Activated naive CD4-positive, alpha-beta T cell treated with anti-CD3 and anti-CD28 coated beads for 36 hours (primary cell): ENCODE measurements around the gene ARHGAP18. TPM values are rescaled to one million over a fixed set of nuclear protein-coding genes. Genes with fewer than 3 reads are reported as not detected.

ENCODE experiments used
- CTCF ChIA-PET: fragments of 350-600 bp; sonication (Branson Sonifier 250); formaldehyde crosslinking; loops from one replicate; lab custom pipeline; 2021; ENCODE audit warnings: antibody characterized with exemption; lab: Charles Lee
- DNase-seq: peaks from one replicate; pipeline ENCODE4 v3.0.0-alpha.2; 2020
- H3K27ac Mint-ChIP-seq: one replicate; pipeline ENCODE4 v1.8.0; 2021; ENCODE audit warnings: mild to moderate bottlenecking, mixed read lengths
- H3K27me3 Mint-ChIP-seq: one replicate; pipeline ENCODE4 v1.8.0; 2021; ENCODE audit warnings: low read depth, mixed read lengths
- H3K36me3 Mint-ChIP-seq: one replicate; pipeline ENCODE4 v1.8.0; 2021; ENCODE audit warnings: low read depth, mixed read lengths
- H3K4me1 Mint-ChIP-seq: one replicate; pipeline ENCODE4 v1.8.0; 2021; ENCODE audit warnings: low read depth, mixed read lengths
- H3K4me3 Mint-ChIP-seq: one replicate; pipeline ENCODE4 v1.8.0; 2021; ENCODE audit warnings: mild to moderate bottlenecking, moderate library complexity, mixed read lengths
- H3K9me3 Mint-ChIP-seq: one replicate; pipeline ENCODE4 v1.8.0; 2021; ENCODE audit warnings: mixed read lengths
- intact Hi-C: fragments of 100-400 bp; cut with micrococcal nuclease; formaldehyde crosslinking; loops from one replicate; pipeline ENCODE4 v1.15.1; 2023
- total RNA-seq, 2 experiments: library from RNA; stranded (reverse); gene quantifications; one replicate each; pipeline ENCODE4 v1.2.3, GENCODE V29; 2021

ARHGAP18 gene
- total RNA-seq, 2 experiments from 2014 or later: 3.2 to 3.7 TPM

DNA sequence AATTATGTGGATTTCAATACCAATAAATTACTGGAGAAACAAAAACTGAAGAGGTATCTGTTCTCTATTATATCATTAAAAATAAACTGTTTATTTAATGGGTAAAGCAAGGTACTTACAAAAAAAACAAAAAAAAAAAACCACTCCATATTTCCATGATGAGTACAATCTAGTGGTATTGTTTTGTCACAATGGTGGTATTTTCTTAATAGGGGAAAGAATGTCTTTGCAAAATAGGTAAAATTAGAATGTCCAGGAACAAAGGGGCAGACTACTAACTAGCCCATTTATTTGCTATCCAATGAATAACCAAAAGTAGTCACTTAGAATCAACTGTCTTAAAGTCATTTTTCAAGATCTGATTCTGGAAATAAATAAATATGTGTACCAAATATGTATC lies 92.0 kb downstream of the ARHGAP18 start:
- no peak overlapping the region for H3K27ac Mint-ChIP-seq
- CTCF ChIA-PET: no interaction called here
- no peaks in the 10 kb centered on the region for H3K9me3 Mint-ChIP-seq
- H3K4me1 Mint-ChIP-seq: no peaks in the 10 kb centered on the region
- no peaks in the 10 kb centered on the region for H3K27me3 Mint-ChIP-seq
- H3K36me3 Mint-ChIP-seq: no peaks in the 10 kb centered on the region
- no peak overlapping the region for H3K4me3 Mint-ChIP-seq
- intact Hi-C loops: no loop called here
- no peak for DNase-seq

DNA sequence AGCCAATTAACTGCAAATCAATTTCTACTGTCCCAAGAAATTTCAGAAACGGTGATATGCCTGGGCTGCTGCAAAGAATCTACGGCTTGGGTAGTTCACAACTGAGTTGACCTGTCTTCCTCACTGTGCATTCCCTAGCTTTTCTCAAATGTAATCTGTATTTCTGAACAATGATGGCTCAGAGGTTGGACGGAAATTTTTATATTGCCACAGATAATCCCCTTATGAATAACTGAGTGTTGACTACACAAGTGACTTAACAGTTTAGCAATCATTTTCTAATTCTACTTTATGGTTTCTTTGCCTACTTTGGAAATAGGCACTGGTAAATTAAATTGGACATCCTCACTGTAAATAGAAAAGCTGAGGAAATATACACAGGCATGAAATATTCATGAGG lies 94.5 kb downstream of the ARHGAP18 start:
- no peak for DNase-seq
- H3K27ac Mint-ChIP-seq: no peak overlapping the region
- intact Hi-C loops: no loop called here
- CTCF ChIA-PET: no interaction called here
- no peaks in the 10 kb centered on the region for H3K27me3 Mint-ChIP-seq
- no peak overlapping the region for H3K4me3 Mint-ChIP-seq
- no peaks in the 10 kb centered on the region for H3K36me3 Mint-ChIP-seq
- no peaks in the 10 kb centered on the region for H3K9me3 Mint-ChIP-seq
- H3K4me1 Mint-ChIP-seq: no peaks in the 10 kb centered on the region

- no peak for DNase-seq
- H3K9me3 Mint-ChIP-seq: no peaks in the 10 kb centered on the region
- intact Hi-C loops: no loop called here
- no peaks in the 10 kb centered on the region for H3K36me3 Mint-ChIP-seq
- no peak overlapping the region for H3K27ac Mint-ChIP-seq
- H3K27me3 Mint-ChIP-seq: no peaks in the 10 kb centered on the region
- CTCF ChIA-PET: no interaction called here
- no peak overlapping the region for H3K4me3 Mint-ChIP-seq
- H3K4me1 Mint-ChIP-seq: no peaks in the 10 kb centered on the region
Observed at GRCh38 chr6:129615020-129615419, 95.0 kb downstream of the ARHGAP18 start.

DNA sequence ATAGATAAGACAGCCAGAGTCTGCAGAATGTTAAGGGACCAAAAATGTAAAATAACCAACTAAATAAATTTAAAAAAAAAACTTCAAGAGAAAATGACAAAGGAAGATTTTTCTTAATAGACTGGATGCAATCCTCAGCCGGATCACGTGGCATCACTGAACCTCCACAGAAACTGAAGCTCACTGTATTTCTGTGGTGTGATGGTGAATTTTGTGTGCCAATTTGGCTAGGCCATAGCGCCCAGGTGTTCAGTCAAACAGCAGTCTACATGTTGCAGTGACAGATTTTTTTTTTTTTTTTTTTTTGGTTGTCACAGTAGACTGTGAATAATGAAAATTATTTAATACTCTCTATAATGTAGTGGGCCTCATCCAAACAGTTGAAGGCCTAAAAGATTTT lies 95.5 kb downstream of the ARHGAP18 start:
- Mint-ChIP-seq H3K4me3 (no peak overlapping the region), H3K36me3 (no peaks in the 10 kb centered on the region), H3K9me3 (no peaks in the 10 kb centered on the region), H3K27me3 (no peaks in the 10 kb centered on the region), H3K4me1 (no peaks in the 10 kb centered on the region), H3K27ac (no peak overlapping the region)
- intact Hi-C loops: no loop called here
- no peak for DNase-seq
- CTCF ChIA-PET: interaction anchor here (0.6 to 1.0 kb wide), 2 partner anchors 17 to 145 kb away, joined by 3 to 5 read pairs; no protein-coding TSS in a partner anchor

DNA sequence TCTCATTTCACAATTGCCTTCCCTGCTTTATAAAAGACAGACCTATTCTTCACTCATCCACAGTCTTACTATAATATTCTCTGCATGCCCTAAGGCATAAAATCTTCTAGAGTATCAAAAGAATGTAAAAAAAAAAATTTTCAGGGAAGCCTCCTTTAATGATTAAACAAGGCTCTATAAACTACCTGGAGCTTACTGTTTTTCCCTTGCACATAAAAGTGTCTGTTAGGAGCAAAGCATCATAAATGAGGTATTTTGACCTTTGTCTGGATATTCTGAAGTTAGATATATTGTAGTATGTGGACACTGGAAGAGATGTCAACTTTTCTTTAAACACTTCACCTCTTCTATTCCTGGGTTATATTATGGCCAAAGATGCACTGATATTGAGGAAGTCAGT lies 97.5 kb downstream of the ARHGAP18 start:
- intact Hi-C loops: no loop called here
- H3K27me3 Mint-ChIP-seq: no peaks in the 10 kb centered on the region
- H3K4me1 Mint-ChIP-seq: peaks cover 2% of the 10 kb centered on the region
- no peaks in the 10 kb centered on the region for H3K9me3 Mint-ChIP-seq
- CTCF ChIA-PET: no interaction called here
- H3K36me3 Mint-ChIP-seq: no peaks in the 10 kb centered on the region
- DNase-seq: no peak
- no peak overlapping the region for H3K4me3 Mint-ChIP-seq
- no peak overlapping the region for H3K27ac Mint-ChIP-seq

- CTCF ChIA-PET: interaction anchor here (0.6 to 2.6 kb wide), 4 partner anchors 11 to 165 kb away, joined by 3 to 11 read pairs (median 3); no protein-coding TSS in a partner anchor
- Mint-ChIP-seq H3K4me3 (no peak overlapping the region), H3K27ac (no peak overlapping the region), H3K4me1 (peaks cover 2% of the 10 kb centered on the region), H3K27me3 (no peaks in the 10 kb centered on the region), H3K36me3 (no peaks in the 10 kb centered on the region), H3K9me3 (no peaks in the 10 kb centered on the region)
- no peak for DNase-seq
- intact Hi-C loops: no loop called here
Observed at GRCh38 chr6:129609635-129610034, 100.3 kb downstream of the ARHGAP18 start.

DNA sequence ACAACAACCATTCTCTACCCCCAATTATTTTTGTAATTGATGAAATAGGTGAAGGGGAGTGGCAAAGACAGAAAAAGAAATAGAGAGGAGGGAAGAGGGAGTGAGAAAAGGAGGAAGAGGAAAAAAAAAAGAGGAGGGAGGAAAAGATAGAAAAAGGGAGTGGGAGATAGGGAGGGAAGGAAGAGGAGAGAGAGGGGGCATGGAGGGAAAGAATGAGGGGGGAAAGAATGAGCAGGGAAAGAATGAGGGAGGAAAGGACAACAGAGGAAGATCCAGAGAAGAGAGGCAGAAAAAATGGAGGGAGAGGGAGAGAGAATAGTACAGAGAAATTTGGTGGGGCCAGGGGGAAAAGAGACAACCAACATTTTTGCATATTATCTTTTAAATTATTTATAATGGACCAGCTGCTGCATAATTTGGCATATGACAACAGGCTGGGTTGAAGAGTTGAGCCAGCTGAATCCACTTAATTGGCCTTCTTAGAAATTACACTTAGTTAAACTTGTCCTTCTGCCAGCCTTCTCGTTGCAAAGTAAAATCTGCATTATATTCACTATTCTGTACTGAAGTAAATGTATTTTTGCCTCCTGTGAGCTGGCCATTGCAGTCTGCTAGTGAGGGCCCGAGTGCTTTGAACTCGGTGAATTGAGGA lies 101.0 kb downstream of the ARHGAP18 start:
- Mint-ChIP-seq H3K4me1 (peaks cover 2% of the 10 kb centered on the region), H3K9me3 (no peaks in the 10 kb centered on the region), H3K27me3 (no peaks in the 10 kb centered on the region), H3K27ac (no peak overlapping the region), H3K4me3 (no peak overlapping the region), H3K36me3 (no peaks in the 10 kb centered on the region)
- no peak for DNase-seq
- intact Hi-C loops: no loop called here
- CTCF ChIA-PET: interaction anchor here (0.6 to 2.6 kb wide), 4 partner anchors 11 to 166 kb away, joined by 3 to 11 read pairs (median 3); no protein-coding TSS in a partner anchor

DNA sequence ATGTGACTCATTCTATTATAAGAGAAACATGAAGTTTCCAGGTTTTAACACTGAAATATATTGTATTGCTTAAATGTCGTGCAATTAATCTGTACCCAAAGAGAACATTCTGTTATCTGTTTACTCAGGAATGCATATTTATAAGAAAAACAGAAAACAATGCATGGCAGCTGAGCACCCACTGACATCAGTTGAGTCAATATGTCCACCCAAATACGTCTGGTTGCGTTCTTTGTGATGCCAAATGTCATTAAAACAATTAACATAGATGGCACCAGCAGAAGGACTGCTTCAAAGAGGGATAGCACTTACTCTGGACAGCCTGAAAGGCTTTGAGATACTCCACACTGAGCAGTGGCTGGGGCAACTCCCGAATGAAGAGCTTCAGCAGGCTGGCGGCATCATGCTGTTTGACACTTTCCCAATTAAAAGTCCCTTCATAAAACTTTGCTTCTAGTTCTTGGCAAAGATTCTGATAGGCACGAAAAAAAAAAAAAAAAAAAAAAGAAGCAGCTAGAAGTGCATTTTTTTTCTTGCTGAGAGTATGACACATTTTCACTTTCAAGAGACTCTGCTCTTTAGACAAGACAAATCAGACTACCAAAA lies 102.3 kb downstream of the ARHGAP18 start:
- H3K27ac Mint-ChIP-seq: no peak overlapping the region
- H3K36me3 Mint-ChIP-seq: no peaks in the 10 kb centered on the region
- peaks cover 2% of the 10 kb centered on the region for H3K4me1 Mint-ChIP-seq
- no peaks in the 10 kb centered on the region for H3K9me3 Mint-ChIP-seq
- no peak overlapping the region for H3K4me3 Mint-ChIP-seq
- H3K27me3 Mint-ChIP-seq: no peaks in the 10 kb centered on the region
- intact Hi-C loops: no loop called here
- no peak for DNase-seq
- CTCF ChIA-PET: interaction anchor here (0.7 to 1.1 kb wide), 3 partner anchors 9 to 152 kb away, joined by 3 to 4 read pairs (median 3); no protein-coding TSS in a partner anchor

GRCh38 chr6:129606664-129607063 lies 103.3 kb downstream of the ARHGAP18 start:
- no peak overlapping the region for H3K4me3 Mint-ChIP-seq
- no peak overlapping the region for H3K27ac Mint-ChIP-seq
- peaks cover 2% of the 10 kb centered on the region for H3K4me1 Mint-ChIP-seq
- intact Hi-C loops: no loop called here
- no peaks in the 10 kb centered on the region for H3K9me3 Mint-ChIP-seq
- DNase-seq: no peak
- H3K36me3 Mint-ChIP-seq: no peaks in the 10 kb centered on the region
- H3K27me3 Mint-ChIP-seq: no peaks in the 10 kb centered on the region
- CTCF ChIA-PET: no interaction called here

DNA sequence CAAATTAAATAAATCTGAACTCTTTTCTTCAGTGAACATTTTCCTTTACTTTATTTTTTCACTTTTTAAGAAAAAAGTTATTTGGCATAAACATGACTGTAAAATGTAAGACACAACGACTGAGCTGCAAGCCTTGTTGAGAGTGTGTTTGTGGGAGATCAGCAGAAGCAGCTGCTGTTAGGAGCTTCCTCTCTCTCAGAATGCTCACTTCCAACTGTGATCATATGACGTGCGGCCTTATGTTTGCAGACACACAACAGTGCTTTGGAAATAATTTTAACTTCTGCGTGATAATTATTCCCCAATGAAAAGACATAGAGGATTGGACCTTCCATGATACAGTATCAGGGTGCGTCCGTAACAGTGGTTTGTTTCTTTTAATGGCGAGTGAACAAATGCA lies 104.0 kb downstream of the ARHGAP18 start:
- no peaks in the 10 kb centered on the region for H3K9me3 Mint-ChIP-seq

DNA sequence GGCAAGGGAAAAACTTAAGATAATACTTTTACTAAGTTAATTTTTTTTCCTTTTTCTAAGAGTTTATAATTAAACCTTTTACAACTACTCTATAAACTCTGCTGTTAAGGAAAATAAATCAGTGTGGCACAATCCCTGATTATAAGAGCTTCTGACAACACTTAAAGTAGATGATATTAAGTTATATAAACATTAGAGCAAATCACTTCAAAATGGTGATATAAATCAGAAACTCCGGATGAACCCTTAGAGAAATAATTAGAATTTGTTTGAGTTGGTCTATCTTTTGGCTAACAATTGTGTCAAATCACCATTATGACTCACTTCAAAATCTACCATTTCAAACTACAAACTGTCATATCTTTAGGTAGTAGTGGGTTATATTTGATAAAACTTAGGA lies 104.9 kb downstream of the ARHGAP18 start:
- Mint-ChIP-seq H3K4me3 (no peak overlapping the region), H3K27ac (no peak overlapping the region), H3K4me1 (peaks cover 2% of the 10 kb centered on the region), H3K36me3 (no peaks in the 10 kb centered on the region), H3K27me3 (no peaks in the 10 kb centered on the region), H3K9me3 (no peaks in the 10 kb centered on the region)
- intact Hi-C loops: no loop called here
- CTCF ChIA-PET: interaction anchor here (10.1 kb wide), 1 partner anchor 123 kb away, joined by 160 read pairs; no protein-coding TSS in a partner anchor
- no peak for DNase-seq

More for the DNA sequence above, 104.0 kb downstream of the ARHGAP18 start:
- Mint-ChIP-seq H3K27me3 (no peaks in the 10 kb centered on the region), H3K36me3 (no peaks in the 10 kb centered on the region), H3K4me3 (no peak overlapping the region), H3K4me1 (peaks cover 2% of the 10 kb centered on the region), H3K27ac (no peak overlapping the region)
- CTCF ChIA-PET: interaction anchor here (0.6 to 10.1 kb wide), 2 partner anchors 71 to 122 kb away, joined by 3 to 160 read pairs; no protein-coding TSS in a partner anchor
- no peak for DNase-seq
- intact Hi-C loops: no loop called here

- Mint-ChIP-seq H3K36me3 (no peaks in the 10 kb centered on the region), H3K9me3 (no peaks in the 10 kb centered on the region), H3K27ac (no peak overlapping the region), H3K27me3 (no peaks in the 10 kb centered on the region), H3K4me3 (no peak overlapping the region), H3K4me1 (peaks cover 2% of the 10 kb centered on the region)
- DNase-seq: no peak
- intact Hi-C loops: no loop called here
- CTCF ChIA-PET: interaction anchor here (10.1 kb wide), 1 partner anchor 124 kb away, joined by 160 read pairs; no protein-coding TSS in a partner anchor
Observed at GRCh38 chr6:129604321-129604720, 105.7 kb downstream of the ARHGAP18 start.
